CD4-positive, alpha-beta T cell treated with Interferon gamma for 1 hour (primary cell): ENCODE data around the gene CEBPG.

Experiments used
- DNase-seq: peaks from one replicate; pipeline ENCODE4 v3.0.0-alpha.2; 2020

The CEBPG gene

DNA sequence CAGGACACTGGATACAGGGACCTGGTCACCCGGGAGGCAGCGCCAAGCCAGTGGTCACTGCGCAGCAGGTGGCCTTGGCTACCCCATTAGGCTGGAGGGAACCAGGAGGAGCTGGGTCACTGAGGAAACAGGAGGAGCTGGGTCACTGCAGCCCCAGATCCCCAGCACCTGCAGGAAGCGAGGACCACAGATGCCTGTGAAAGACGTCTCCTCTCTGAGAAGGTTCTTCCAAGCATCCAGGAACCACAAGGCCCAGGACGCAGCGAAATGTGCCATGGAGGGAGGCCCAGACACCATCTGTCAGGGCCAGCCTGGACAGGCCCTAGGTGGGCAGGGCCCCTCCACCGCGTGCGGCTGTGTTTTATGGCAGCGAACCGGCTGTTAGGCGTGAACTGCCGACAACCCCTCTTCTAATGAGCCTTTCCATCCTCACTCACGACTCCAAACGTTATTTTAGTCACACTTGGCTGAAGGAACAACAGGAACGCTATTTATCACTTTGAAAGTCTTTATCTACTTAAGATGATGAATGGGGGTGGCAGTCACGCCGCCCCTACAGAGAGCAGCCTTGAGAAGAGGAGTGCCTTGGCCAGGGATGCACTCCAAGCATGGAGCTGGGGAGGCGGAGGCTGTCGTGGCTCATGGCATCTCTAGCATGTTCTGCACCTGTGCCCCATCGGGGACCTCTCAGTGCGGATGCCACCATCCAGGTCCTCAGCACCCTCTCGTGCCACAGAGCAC lies 53.3 kb downstream of the CEBPG start:
- DNase-seq: no peak

GRCh38 chr19:33427801-33428626 lies 54.5 kb downstream of the CEBPG start:
- no peak for DNase-seq

DNA sequence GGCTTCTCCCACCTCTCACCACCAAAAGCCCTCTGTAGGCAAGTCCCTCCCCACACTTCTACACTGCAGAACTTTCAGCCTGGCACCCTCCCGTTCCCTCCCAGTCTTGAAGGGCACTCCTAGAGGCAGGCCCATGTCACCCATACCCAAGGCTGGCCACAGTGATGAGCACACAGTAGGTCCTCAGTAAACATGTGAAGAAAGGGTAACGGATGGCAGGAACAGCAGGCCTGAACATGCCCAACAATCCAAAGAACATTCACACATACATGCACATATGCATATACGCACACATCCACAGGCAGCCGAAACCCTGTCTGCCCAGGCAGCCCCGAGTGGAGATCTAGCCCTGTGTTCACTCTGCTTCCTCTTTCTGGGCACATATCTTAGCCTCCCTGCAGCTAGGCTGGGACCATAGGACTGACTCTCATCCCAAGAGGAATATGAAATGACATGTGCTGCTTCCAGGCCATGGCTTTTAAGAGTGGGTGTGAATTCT lies 55.2 kb downstream of the CEBPG start:
- no peak for DNase-seq

DNA sequence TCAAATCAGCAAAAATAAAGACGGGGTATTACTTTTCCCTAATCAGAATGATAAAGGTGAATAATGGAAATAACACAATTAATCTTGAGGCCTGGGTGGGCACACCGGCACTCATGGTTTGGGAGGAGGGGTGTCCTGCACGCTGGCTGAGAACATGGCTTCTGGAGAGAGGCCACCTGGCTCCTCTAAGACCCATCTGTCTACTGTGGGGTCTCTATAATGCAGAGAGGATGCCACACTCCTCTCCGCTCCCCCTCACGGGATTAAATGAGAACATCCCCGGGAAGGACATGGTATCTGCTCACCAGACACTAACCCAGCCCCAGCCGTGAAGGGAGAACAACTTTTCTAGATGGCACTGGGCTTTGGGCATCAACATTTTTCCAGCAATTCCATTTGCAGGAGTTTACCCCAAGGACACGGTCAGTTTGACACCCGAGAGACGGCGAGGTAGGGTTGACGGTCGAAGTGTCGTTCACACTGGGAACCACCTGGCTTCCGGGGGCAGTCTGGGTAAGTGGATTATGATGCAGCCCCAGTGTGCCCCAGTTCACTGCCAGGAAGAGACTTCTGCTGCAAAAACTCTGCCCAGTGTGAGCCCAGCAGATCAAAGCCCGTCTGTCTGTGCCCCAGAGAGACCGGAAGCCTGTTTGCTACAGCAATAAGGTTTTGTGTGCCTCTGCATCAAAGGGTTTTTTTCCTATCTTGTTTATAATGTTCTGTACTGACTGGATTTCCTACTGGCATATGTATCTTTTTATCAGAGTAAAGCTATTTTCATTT lies 56.6 kb downstream of the CEBPG start:
- peak; percentile 33 for DNase-seq

- peak; percentile 42 for DNase-seq
Measured at GRCh38 chr19:33430674-33431277, 57.3 kb downstream of the CEBPG start.

DNA sequence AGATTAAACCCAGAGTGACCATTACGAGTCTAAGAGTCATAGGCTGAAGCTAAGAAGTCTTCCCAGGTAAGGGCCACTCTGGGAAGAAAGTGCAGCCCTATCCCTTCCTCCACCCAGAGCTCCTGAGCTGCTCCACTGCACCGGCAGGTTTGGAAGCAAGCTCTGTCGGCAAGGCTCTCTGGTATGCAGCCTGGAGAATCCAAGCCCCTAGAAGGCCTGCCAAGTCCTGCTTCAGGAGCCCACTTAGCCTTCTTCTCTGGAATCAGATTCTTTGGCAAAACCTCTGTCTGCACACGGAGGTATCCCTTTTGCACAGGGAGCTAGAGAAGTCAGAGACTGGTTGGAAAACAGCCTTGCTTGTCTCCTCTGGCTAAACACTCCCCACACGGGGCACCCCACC lies 58.5 kb downstream of the CEBPG start:
- no peak for DNase-seq
